Measurements from ENCODE around the gene IFT52. TPM values are rescaled to one million over a fixed set of nuclear protein-coding genes. Genes with fewer than 3 reads are reported as not detected.
A peak's percentile ranks its signal among the peaks of the same experiment; 100 is the strongest.
"Not testable (repeated sequence)": the region's sequence is repeated elsewhere in the genome, so short reads cannot be mapped to it uniquely, and the experiment has no call there.

The IFT52 gene
- total RNA-seq, 2 experiments from 2014 or later = 15.8 to 16.9 TPM

- ATAC-seq = no peak
- CTCF ChIA-PET = no interaction called here
- POLR2A ChIA-PET = no interaction called here
Measured at GRCh38 chr20:43571310-43571709, 19.4 kb upstream of the IFT52 start.

GRCh38 chr20:43571771-43572170 lies 19.0 kb upstream of the IFT52 start:
- no peaks in the 10 kb centered on the region for H3K36me3 Mint-ChIP-seq (ENCODE audit: low read depth)
- H3K27me3 Mint-ChIP-seq (ENCODE audit: low read depth) = no peaks in the 10 kb centered on the region
- no peaks in the 10 kb centered on the region for H3K9me3 Mint-ChIP-seq (ENCODE audit: insufficient read depth)
- POLR2A ChIA-PET = no interaction called here
- CTCF ChIA-PET = no interaction called here
- ATAC-seq (no peak), DNase-seq (no peak)
- H3K27ac Mint-ChIP-seq = no peak overlapping the region
- H3K4me3 Mint-ChIP-seq = no peak overlapping the region
- no peaks in the 10 kb centered on the region for H3K4me1 Mint-ChIP-seq (ENCODE audit: low read depth)

More at GRCh38 chr20:43571310-43571709, 19.4 kb upstream of the IFT52 start:
- no peaks in the 10 kb centered on the region for H3K36me3 Mint-ChIP-seq (ENCODE audit: low read depth)
- no peaks in the 10 kb centered on the region for H3K4me1 Mint-ChIP-seq (ENCODE audit: low read depth)
- DNase-seq = no peak
- H3K27ac Mint-ChIP-seq = no peak overlapping the region
- H3K4me3 Mint-ChIP-seq = no peak overlapping the region
- no peaks in the 10 kb centered on the region for H3K27me3 Mint-ChIP-seq (ENCODE audit: low read depth)
- no peaks in the 10 kb centered on the region for H3K9me3 Mint-ChIP-seq (ENCODE audit: insufficient read depth)

- CTCF ChIA-PET = interaction anchor here (1.6 kb wide), 1 partner anchor 124 kb away, joined by 3 read pairs; no protein-coding TSS in a partner anchor
- H3K4me3 Mint-ChIP-seq = no peak overlapping the region
- H3K36me3 Mint-ChIP-seq (ENCODE audit: low read depth) = no peaks in the 10 kb centered on the region
- no peak for DNase-seq
- POLR2A ChIA-PET = no interaction called here
- H3K27ac Mint-ChIP-seq = no peak overlapping the region
- no peaks in the 10 kb centered on the region for H3K27me3 Mint-ChIP-seq (ENCODE audit: low read depth)
- no peaks in the 10 kb centered on the region for H3K9me3 Mint-ChIP-seq (ENCODE audit: insufficient read depth)
- no peak for ATAC-seq
- H3K4me1 Mint-ChIP-seq (ENCODE audit: low read depth) = no peaks in the 10 kb centered on the region
Measured at GRCh38 chr20:43572891-43573290, 17.8 kb upstream of the IFT52 start.

GRCh38 chr20:43576108-43576507 lies 14.6 kb upstream of the IFT52 start:
- CTCF ChIA-PET = interaction anchor here (1.8 kb wide), 1 partner anchor 38 kb away, joined by 5 read pairs; no protein-coding TSS in a partner anchor
- Mint-ChIP-seq H3K9me3 (ENCODE audit: insufficient read depth) (no peaks in the 10 kb centered on the region), H3K4me1 (ENCODE audit: low read depth) (peaks cover 10% of the 10 kb centered on the region), H3K4me3 (no peak overlapping the region), H3K27ac (no peak overlapping the region), H3K27me3 (ENCODE audit: low read depth) (no peaks in the 10 kb centered on the region), H3K36me3 (ENCODE audit: low read depth) (no peaks in the 10 kb centered on the region)
- ATAC-seq (no peak), DNase-seq (no peak)
- POLR2A ChIA-PET = no interaction called here

- H3K4me1 Mint-ChIP-seq (ENCODE audit: low read depth) = peaks cover 10% of the 10 kb centered on the region
- no peaks in the 10 kb centered on the region for H3K36me3 Mint-ChIP-seq (ENCODE audit: low read depth)
- H3K4me3 Mint-ChIP-seq = no peak overlapping the region
- no peak for ATAC-seq
- H3K27me3 Mint-ChIP-seq (ENCODE audit: low read depth) = no peaks in the 10 kb centered on the region
- H3K9me3 Mint-ChIP-seq (ENCODE audit: insufficient read depth) = no peaks in the 10 kb centered on the region
- no peak overlapping the region for H3K27ac Mint-ChIP-seq
- CTCF ChIA-PET = interaction anchor here (0.6 kb wide), 1 partner anchor 346 kb away, joined by 3 read pairs; no protein-coding TSS in a partner anchor
- POLR2A ChIA-PET = no interaction called here
- DNase-seq = peak; percentile 22
Measured at GRCh38 chr20:43579861-43580793, 10.6 kb upstream of the IFT52 start.

- Mint-ChIP-seq H3K4me3 (no peak overlapping the region), H3K27ac (no peak overlapping the region), H3K27me3 (ENCODE audit: low read depth) (peaks cover 2% of the 10 kb centered on the region), H3K9me3 (ENCODE audit: insufficient read depth) (no peaks in the 10 kb centered on the region), H3K4me1 (ENCODE audit: low read depth) (peaks cover 10% of the 10 kb centered on the region), H3K36me3 (ENCODE audit: low read depth) (no peaks in the 10 kb centered on the region)
- POLR2A ChIA-PET = no interaction called here
- no peak for ATAC-seq
- CTCF ChIA-PET = interaction anchor here (1.6 kb wide), 1 partner anchor 45 kb away, joined by 7 read pairs; no protein-coding TSS in a partner anchor
- DNase-seq = no peak
Measured at GRCh38 chr20:43583133-43583864, 7.4 kb upstream of the IFT52 start.

- CTCF ChIA-PET = no interaction called here
- Mint-ChIP-seq H3K36me3 (ENCODE audit: low read depth) (no peaks in the 10 kb centered on the region), H3K9me3 (ENCODE audit: insufficient read depth) (no peaks in the 10 kb centered on the region), H3K27me3 (ENCODE audit: low read depth) (peaks cover 2% of the 10 kb centered on the region), H3K27ac (no peak overlapping the region), H3K4me3 (no peak overlapping the region), H3K4me1 (ENCODE audit: low read depth) (peaks cover 10% of the 10 kb centered on the region)
- POLR2A ChIA-PET = no interaction called here
- ATAC-seq = no peak
- DNase-seq = no peak
Measured at GRCh38 chr20:43583982-43584432, 6.7 kb upstream of the IFT52 start.

- peaks cover 2% of the 10 kb centered on the region for H3K27me3 Mint-ChIP-seq (ENCODE audit: low read depth)
- no peaks in the 10 kb centered on the region for H3K36me3 Mint-ChIP-seq (ENCODE audit: low read depth)
- POLR2A ChIA-PET = no interaction called here
- ATAC-seq = no peak
- peaks cover 6% of the 10 kb centered on the region for H3K4me1 Mint-ChIP-seq (ENCODE audit: low read depth)
- DNase-seq = no peak
- no peak overlapping the region for H3K4me3 Mint-ChIP-seq
- CTCF ChIA-PET = interaction anchor here (0.9 kb wide), 1 partner anchor 136 kb away, joined by 4 read pairs; no protein-coding TSS in a partner anchor
- H3K9me3 Mint-ChIP-seq (ENCODE audit: insufficient read depth) = no peaks in the 10 kb centered on the region
- no peak overlapping the region for H3K27ac Mint-ChIP-seq
Measured at GRCh38 chr20:43584448-43585136, 6.1 kb upstream of the IFT52 start.

GRCh38 chr20:43586641-43587040 lies 4.1 kb upstream of the IFT52 start:
- Mint-ChIP-seq H3K27me3 (ENCODE audit: low read depth) (peaks cover 2% of the 10 kb centered on the region), H3K27ac (no peak overlapping the region), H3K4me3 (no peak overlapping the region), H3K4me1 (ENCODE audit: low read depth) (peaks cover 14% of the 10 kb centered on the region), H3K36me3 (ENCODE audit: low read depth) (no peaks in the 10 kb centered on the region), H3K9me3 (ENCODE audit: insufficient read depth) (no peaks in the 10 kb centered on the region)
- ChIA-PET POLR2A (no interaction called here), CTCF (no interaction called here)
- ATAC-seq (no peak), DNase-seq (no peak)

- H3K9me3 Mint-ChIP-seq (ENCODE audit: insufficient read depth); CTCF ChIA-PET; H3K36me3 Mint-ChIP-seq (ENCODE audit: low read depth); ATAC-seq; H3K4me3 Mint-ChIP-seq; H3K27me3 Mint-ChIP-seq (ENCODE audit: low read depth); POLR2A ChIA-PET; H3K27ac Mint-ChIP-seq; DNase-seq: not testable (repeated sequence)
- H3K4me1 Mint-ChIP-seq (ENCODE audit: low read depth) = peaks cover 16% of the 10 kb centered on the region
Measured at GRCh38 chr20:43588526-43588925, 2.2 kb upstream of the IFT52 start.

GRCh38 chr20:43590036-43590391 lies 723 bp upstream of the IFT52 start:
- DNase-seq (no peak), ATAC-seq (peak; percentile 6)
- H3K4me3 Mint-ChIP-seq = peak overlapping the region; percentile 84
- peaks cover 16% of the 10 kb centered on the region for H3K4me1 Mint-ChIP-seq (ENCODE audit: low read depth)
- ChIA-PET CTCF (interaction anchor here (1.9 kb wide), 1 partner anchor 52 kb away, joined by 7 read pairs; no protein-coding TSS in a partner anchor), POLR2A (no interaction called here)
- H3K36me3 Mint-ChIP-seq (ENCODE audit: low read depth) = peaks cover 4% of the 10 kb centered on the region
- H3K9me3 Mint-ChIP-seq (ENCODE audit: insufficient read depth) = no peaks in the 10 kb centered on the region
- H3K27me3 Mint-ChIP-seq (ENCODE audit: low read depth) = peaks cover 2% of the 10 kb centered on the region
- H3K27ac Mint-ChIP-seq = peak overlapping the region; percentile 93
